Gastrocnemius medialis (tissue), 4 donors: Measurements from ENCODE around the gene ITGAD. TPM values are rescaled to one million over a fixed set of nuclear protein-coding genes. Genes with fewer than 3 reads are reported as not detected.

Source experiments
- ATAC-seq, 2 donors: fragments of 150-250 bp; one replicate each; pipeline ENCODE4 v1.9.1; 2016
- DNase-seq, 2 donors: peaks; one replicate each; pipeline ENCODE4 v3.0.0-alpha.2; 2019
- H3K27ac ChIP-seq, 4 donors: fragments of 200-600 bp; sonication (generic); 1 replicate in 1 of 4; 2 replicates in 3 of 4; pipeline ENCODE4 v1.5.1; 2016 to 2018; ENCODE audit warnings: mild to moderate bottlenecking in 2 of 4, moderate library complexity in 1 of 4
- H3K27me3 ChIP-seq, 3 donors: fragments of 200-600 bp; sonication (generic) in 2 of 3; 1 replicate in 1 of 3; 2 replicates in 2 of 3; pipeline versions ENCODE4 v1.5.1 to v1.6.0; 2016 to 2019; ENCODE audit warnings: mild to moderate bottlenecking in 1 of 3, moderate library complexity in 1 of 3
- H3K36me3 ChIP-seq, 2 donors: fragments of 200-600 bp; sonication (generic) in 1 of 2; one replicate each; pipeline ENCODE4 v1.5.1; 2017 to 2018
- H3K4me1 ChIP-seq, 2 donors: fragments of 200-600 bp; sonication (generic) in 1 of 2; one replicate each; pipeline ENCODE4 v1.5.1; 2016 to 2017; ENCODE audit warnings: mild to moderate bottlenecking in 2 of 2
- H3K4me3 ChIP-seq, 4 donors: fragments of 200-600 bp; sonication (generic) in 3 of 4; 1 replicate in 1 of 4; 2 replicates in 3 of 4; pipeline ENCODE4 v1.5.1; 2016 to 2019; ENCODE audit warnings: mild to moderate bottlenecking in 2 of 4
- H3K9me3 ChIP-seq, 3 donors: fragments of 200-600 bp; sonication (generic) in 2 of 3; 1 replicate in 1 of 3; 2 replicates in 2 of 3; pipeline ENCODE4 v1.5.1; 2016 to 2019
- CTCF ChIP-seq, 5 experiments: fragments of 450-650 bp in 3 of 5; fragments of 200-600 bp in 2 of 5; sonication (generic) in 2 of 5; IDR thresholded peaks in 4 of 5; conservative IDR thresholded peaks in 1 of 5; 1 replicate in 4 of 5; 2 replicates in 1 of 5; pipeline ENCODE4 v1.5.1; 2016 to 2019; ENCODE audit warnings: antibody characterized with exemption in 5 of 5, mild to moderate bottlenecking in 3 of 5, moderate library complexity in 3 of 5
- POLR2A ChIP-seq, 2 donors: fragments of 450-650 bp; IDR thresholded peaks; one replicate each; pipeline ENCODE4 v1.6.1; 2017; ENCODE audit warnings: antibody characterized with exemption in 2 of 2, mild to moderate bottlenecking in 2 of 2, moderate library complexity in 2 of 2
- in situ Hi-C, 4 donors: fragments of 200-750 bp; cut with MboI; loops; one replicate each; pipeline versions ENCODE4 v1.15.0 to v1.8.0; 2017; ENCODE audit warnings: low sequenced_read_pairs in 4 of 4
- intact Hi-C: fragments of 100-400 bp; cut with DNase I; formaldehyde crosslinking; loops from one replicate; pipeline ENCODE4 v1.15.1; 2023; ENCODE audit warnings: low total_unique reads
- total RNA-seq, 4 donors: library from RNA; depleted of rRNA; stranded (reverse); fragments of >200 nt; gene quantifications; one replicate each; pipeline versions ENCODE4 v1.1.0 to v1.2.3, GENCODE V29; 2016

The ITGAD gene
- total RNA-seq, 4 donors from 2014 or later: not detected

DNA sequence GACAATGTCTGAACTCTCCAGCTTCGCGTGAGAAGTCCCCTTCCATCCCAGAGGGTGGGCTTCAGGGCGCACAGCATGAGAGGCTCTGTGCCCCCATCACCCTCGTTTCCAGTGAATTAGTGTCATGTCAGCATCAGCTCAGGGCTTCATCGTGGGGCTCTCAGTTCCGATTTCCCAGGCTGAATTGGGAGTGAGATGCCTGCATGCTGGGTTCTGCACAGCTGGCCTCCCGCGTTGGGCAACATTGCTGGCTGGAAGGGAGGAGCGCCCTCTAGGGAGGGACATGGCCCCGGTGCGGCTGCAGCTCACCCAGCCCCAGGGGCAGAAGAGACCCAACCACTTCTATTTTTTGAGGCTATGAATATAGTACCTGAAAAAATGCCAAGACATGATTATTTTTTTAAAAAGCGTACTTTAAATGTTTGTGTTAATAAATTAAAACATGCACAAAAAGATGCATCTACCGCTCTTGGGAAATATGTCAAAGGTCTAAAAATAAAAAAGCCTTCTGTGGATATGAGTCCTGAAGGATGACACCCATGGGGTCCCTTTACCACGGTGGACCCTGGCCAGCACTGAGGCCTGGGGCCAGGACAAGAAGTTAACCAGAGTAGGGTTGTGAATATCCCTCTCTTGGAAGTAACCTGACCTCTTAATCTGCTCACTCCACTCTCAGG lies 10.5 kb upstream of the ITGAD start:
- H3K4me3 ChIP-seq: no peak overlapping the region
- intact Hi-C loops (loop anchor here (1.0 kb wide), 1 partner anchor 61 kb away; no protein-coding TSS in a partner anchor), in situ Hi-C loops (loop anchor here in 1 of 4 donors (10.0 kb wide), 1 partner anchor 62 kb away; the partner anchor contains the start of gene ZNF843)
- H3K9me3 ChIP-seq: no peaks in the 10 kb centered on the region
- H3K27ac ChIP-seq: no peak overlapping the region
- H3K27me3 ChIP-seq: no peaks in the 10 kb centered on the region
- TF ChIP-seq POLR2A (IDR thresholded peaks at IDR 0.05): no peak
- TF ChIP-seq CTCF (IDR thresholded peaks at IDR 0.05 in 4 of 5, conservative IDR thresholded peaks at IDR 0.05 in 1 of 5): peak; percentile 57 to 75 (median 61)
- DNase-seq (peak; percentile 30 to 51), ATAC-seq (peak; percentile 61 to 83)
- no peaks in the 10 kb centered on the region for H3K36me3 ChIP-seq
- no peaks in the 10 kb centered on the region for H3K4me1 ChIP-seq

DNA sequence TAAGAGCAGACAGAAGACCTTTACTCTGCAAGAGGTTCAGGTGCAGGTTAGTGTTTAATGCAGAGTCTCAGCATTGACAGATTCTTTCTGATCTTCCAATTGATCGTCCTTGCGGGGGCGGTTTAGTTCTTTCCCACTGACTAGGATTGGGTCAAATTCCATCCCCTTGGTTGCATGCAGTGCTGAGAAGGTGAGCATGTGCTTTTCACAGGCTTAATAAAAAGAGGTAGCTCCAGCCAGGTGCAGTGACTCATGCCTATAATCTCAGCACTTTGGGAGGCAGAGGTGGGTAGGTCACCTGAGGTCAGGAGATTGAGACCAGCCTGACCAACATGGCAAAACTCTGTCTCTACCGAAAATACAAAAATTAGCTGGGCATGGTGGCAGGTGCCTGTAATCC lies 7.5 kb upstream of the ITGAD start:
- in situ Hi-C loops: loop anchor here in 1 of 4 donors (10.0 kb wide), 1 partner anchor 59 kb away; the partner anchor contains the start of gene ZNF843
- intact Hi-C loops: no loop called here
- H3K27me3 ChIP-seq: no peaks in the 10 kb centered on the region

DNA sequence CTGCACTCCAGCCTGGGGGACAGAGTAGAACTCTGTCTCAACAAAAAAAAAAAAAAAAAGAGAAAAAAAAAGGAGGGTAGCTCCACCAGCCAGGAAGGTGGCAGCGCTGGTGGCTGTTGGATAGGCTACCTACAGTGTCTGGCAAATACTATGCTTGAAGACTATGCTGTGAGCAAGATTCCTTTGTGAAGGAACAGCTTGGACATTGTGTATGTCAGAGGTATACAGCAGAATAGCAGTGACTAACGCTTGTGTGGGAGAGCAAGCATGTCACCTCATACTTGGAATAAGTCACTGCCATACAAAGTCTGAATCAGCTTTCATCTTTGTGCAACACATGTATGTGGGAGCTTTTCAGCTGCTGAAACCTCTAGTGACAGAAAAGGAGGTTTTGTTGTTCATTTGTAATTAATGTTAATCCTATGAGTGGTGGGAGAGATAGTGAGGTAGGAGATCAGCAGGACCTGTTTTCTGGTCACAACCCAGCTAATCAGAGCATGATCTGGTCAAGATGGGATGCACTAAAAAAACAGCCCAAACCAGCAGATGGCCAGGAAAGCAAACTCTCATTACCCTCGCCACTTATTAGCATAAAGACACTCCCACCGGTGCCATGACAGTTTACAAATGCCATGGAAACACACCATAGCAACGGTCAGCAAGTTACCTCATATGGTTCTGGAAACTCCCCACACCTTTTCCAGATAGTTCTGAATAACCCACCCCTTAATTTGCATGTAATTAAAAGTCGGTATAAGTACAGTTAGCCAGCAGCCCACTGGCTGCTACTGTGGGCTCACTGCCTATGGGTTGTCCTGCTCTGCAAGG lies 6.8 kb upstream of the ITGAD start:
- H3K36me3 ChIP-seq: no peaks in the 10 kb centered on the region
- intact Hi-C loops (no loop called here), in situ Hi-C loops (loop anchor here in 1 of 4 donors (10.0 kb wide), 1 partner anchor 58 kb away; the partner anchor contains the start of gene ZNF843)
- TF ChIP-seq CTCF (IDR thresholded peaks at IDR 0.05 in 4 of 5, conservative IDR thresholded peaks at IDR 0.05 in 1 of 5) (no peak), POLR2A (IDR thresholded peaks at IDR 0.05) (no peak)
- H3K4me3 ChIP-seq: no peak overlapping the region
- ATAC-seq (peak; percentile 46 to 52), DNase-seq (no peak)
- H3K9me3 ChIP-seq: no peaks in the 10 kb centered on the region
- H3K27ac ChIP-seq: no peak overlapping the region
- H3K27me3 ChIP-seq: no peaks in the 10 kb centered on the region
- no peaks in the 10 kb centered on the region for H3K4me1 ChIP-seq

More for the DNA sequence above, 7.5 kb upstream of the ITGAD start:
- H3K36me3 ChIP-seq: no peaks in the 10 kb centered on the region
- no peak overlapping the region for H3K4me3 ChIP-seq
- ATAC-seq: no peak
- no peaks in the 10 kb centered on the region for H3K9me3 ChIP-seq
- no peaks in the 10 kb centered on the region for H3K4me1 ChIP-seq
- no peak overlapping the region for H3K27ac ChIP-seq
- TF ChIP-seq CTCF (IDR thresholded peaks at IDR 0.05 in 4 of 5, conservative IDR thresholded peaks at IDR 0.05 in 1 of 5): no peak
- no peak for TF ChIP-seq POLR2A (IDR thresholded peaks at IDR 0.05)
- DNase-seq: no peak

DNA sequence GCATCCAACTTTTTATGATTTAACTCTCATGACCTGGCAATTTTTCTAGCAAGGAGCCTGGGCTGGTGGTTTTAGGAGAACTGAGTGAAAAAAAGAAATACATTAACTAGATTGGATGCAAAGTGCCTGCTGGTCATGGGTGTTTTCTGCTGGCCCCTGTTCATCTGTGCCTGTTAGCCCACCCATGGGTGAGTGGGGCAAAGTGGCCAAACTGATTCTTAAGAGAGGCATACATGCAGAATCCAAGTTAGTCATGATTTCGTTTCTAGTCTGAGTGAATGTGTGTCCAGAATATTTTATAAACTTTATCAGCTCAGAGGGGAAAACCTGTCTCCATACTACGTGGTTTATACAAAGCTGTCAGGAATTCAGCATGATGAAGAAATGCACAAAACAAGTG lies 4.6 kb upstream of the ITGAD start:
- H3K9me3 ChIP-seq: no peaks in the 10 kb centered on the region
- no peaks in the 10 kb centered on the region for H3K4me1 ChIP-seq
- H3K27me3 ChIP-seq: no peaks in the 10 kb centered on the region
- DNase-seq (no peak), ATAC-seq (no peak)
- no peak overlapping the region for H3K27ac ChIP-seq
- H3K4me3 ChIP-seq: no peak overlapping the region
- in situ Hi-C loops (loop anchor here in 1 of 4 donors (10.0 kb wide), 1 partner anchor 56 kb away; the partner anchor contains the start of gene ZNF843), intact Hi-C loops (no loop called here)
- H3K36me3 ChIP-seq: no peaks in the 10 kb centered on the region
- TF ChIP-seq POLR2A (IDR thresholded peaks at IDR 0.05) (no peak), CTCF (IDR thresholded peaks at IDR 0.05 in 4 of 5, conservative IDR thresholded peaks at IDR 0.05 in 1 of 5) (no peak)
